HepG2 (cell line): ENCODE data around the gene SIRT7. TPM values are rescaled to one million over a fixed set of nuclear protein-coding genes. Genes with fewer than 3 reads are reported as not detected.
A peak's percentile ranks its signal among the peaks of the same experiment; 100 is the strongest.

Experiments used
- CHCHD3 ChIP-seq: sonication (generic); formaldehyde crosslinking; IDR thresholded peaks from 2 replicates; pipeline ENCODE4 v1.8.0; 2022; ENCODE audit warnings: mild to moderate bottlenecking, missing genetic modification reagents, moderate library complexity
- DMAP1 ChIP-seq: IDR thresholded peaks from 2 replicates; pipeline ENCODE4 v1.6.1; 2016
- DNMT3B ChIP-seq: conservative IDR thresholded peaks from 2 replicates; pipeline ENCODE4 v1.6.1; 2016; ENCODE audit warnings: missing biosample characterization, control low read depth
- HES4 ChIP-seq: sonication (generic); formaldehyde crosslinking; IDR thresholded peaks from 2 replicates; pipeline ENCODE4 v1.9.0; 2021; ENCODE audit warnings: mild to moderate bottlenecking, missing genetic modification reagents, borderline replicate concordance
- NFIB ChIP-seq: sonication (generic); formaldehyde crosslinking; IDR thresholded peaks from 2 replicates; pipeline ENCODE4 v1.9.0; 2021; ENCODE audit warnings: missing genetic modification reagents, mild to moderate bottlenecking, borderline replicate concordance
- NFYB ChIP-seq: sonication (generic); formaldehyde crosslinking; IDR thresholded peaks from 2 replicates; pipeline ENCODE4 v1.4.0; 2020; ENCODE audit warnings: missing genetic modification reagents
- NR2F6 ChIP-seq, 2 experiments: IDR thresholded peaks; 2 replicates each; pipeline ENCODE4 v1.6.1; 2016; ENCODE audit warnings: antibody characterized with exemption in 1 of 2, mild to moderate bottlenecking in 1 of 2
- REL ChIP-seq: sonication (generic); formaldehyde crosslinking; conservative IDR thresholded peaks from 2 replicates; pipeline ENCODE4 v1.8.0; 2022; ENCODE audit warnings: mild to moderate bottlenecking, missing genetic modification reagents, moderate library complexity
- SIN3A ChIP-seq: IDR thresholded peaks from 2 replicates; pipeline ENCODE4 v1.6.1; 2011; ENCODE audit warnings: low read depth, mild to moderate bottlenecking, control low read depth, low read length, borderline replicate concordance
- SMARCC2 ChIP-seq: fragments of 450-650 bp; IDR thresholded peaks from 2 replicates; pipeline ENCODE4 v1.6.1; 2017; ENCODE audit warnings: antibody characterized with exemption, mild to moderate bottlenecking
- XRCC5 ChIP-seq: fragments of 200-400 bp; formaldehyde crosslinking; optimal IDR thresholded peaks from 2 replicates; pipeline ENCODE3; 2017; ENCODE audit warnings: mild to moderate bottlenecking, low read length
- ZBTB20 ChIP-seq: sonication (generic); formaldehyde crosslinking; IDR thresholded peaks from 2 replicates; pipeline ENCODE4 v1.8.1; 2023; ENCODE audit warnings: missing genetic modification reagents, low read depth, mild to moderate bottlenecking, borderline replicate concordance
- ZFP36L1 ChIP-seq: sonication (generic); formaldehyde crosslinking; IDR thresholded peaks from 2 replicates; pipeline ENCODE4 v1.8.0; 2022; ENCODE audit warnings: mild to moderate bottlenecking, missing genetic modification reagents, moderate library complexity
- ZNF235 ChIP-seq: sonication (generic); formaldehyde crosslinking; IDR thresholded peaks from 2 replicates; pipeline ENCODE4 v1.8.1; 2023; ENCODE audit warnings: mild to moderate bottlenecking, missing genetic modification reagents, borderline replicate concordance
- ZSCAN21 ChIP-seq: sonication (generic); formaldehyde crosslinking; IDR thresholded peaks from 2 replicates; pipeline ENCODE4 v1.8.0; 2022; ENCODE audit warnings: mild to moderate bottlenecking, missing genetic modification reagents, moderate library complexity, borderline replicate concordance
- polyA plus RNA-seq, 8 experiments: library from polyadenylated mRNA; depleted of rRNA in 3 of 8; stranded (reverse) in 7 of 8; unstranded in 1 of 8; fragments of >200 nt; fragmentation: Illumina TruSeq in 4 of 8; extraction: Trizol in 4 of 8; gene quantifications; 2 replicates each; pipeline versions ENCODE4 v1.2.1 to v1.2.3, GENCODE V29; 2011 to 2016; ENCODE audit warnings: low read depth in 4 of 8, missing spikeins in 1 of 8, mixed read lengths in 1 of 8; ENCODE audit not compliant: insufficient read depth in 1 of 8
- total RNA-seq, 5 experiments: library from RNA; depleted of rRNA; stranded (reverse); fragments of >200 nt; fragmentation: Illumina TruSeq; extraction: Trizol; gene quantifications; 2 replicates each; pipeline ENCODE4 v1.2.3, GENCODE V29; 2016; ENCODE audit warnings: low read depth in 1 of 5
- TF ChIP-seq, protein P1 (sequence below): sonication (generic); formaldehyde crosslinking; IDR thresholded peaks from 2 replicates; pipeline ENCODE4 v1.4.0; 2020; ENCODE audit warnings: mild to moderate bottlenecking, missing genetic modification reagents, borderline replicate concordance
- TF ChIP-seq, protein P2 (sequence below): sonication (generic); formaldehyde crosslinking; IDR thresholded peaks from 2 replicates; pipeline ENCODE4 v1.5.0; 2020; ENCODE audit warnings: missing genetic modification reagents, mild to moderate bottlenecking, borderline replicate concordance
- TF ChIP-seq, protein P3 (sequence below): sonication (generic); formaldehyde crosslinking; IDR thresholded peaks from 2 replicates; pipeline ENCODE4 v1.5.0; 2020; ENCODE audit warnings: mild to moderate bottlenecking, missing genetic modification reagents
- TF ChIP-seq, protein P4 (sequence below): sonication (generic); formaldehyde crosslinking; IDR thresholded peaks from 2 replicates; pipeline ENCODE4 v1.8.0; 2022; ENCODE audit warnings: mild to moderate bottlenecking, missing genetic modification reagents
- TF ChIP-seq, protein P5 (sequence below): sonication (generic); formaldehyde crosslinking; IDR thresholded peaks from 2 replicates; pipeline ENCODE4 v1.5.0; 2020; ENCODE audit warnings: mild to moderate bottlenecking, low read depth, missing genetic modification reagents, borderline replicate concordance

SIRT7 gene
- total and polyA plus RNA-seq, 2 of the 13 experiments (the other 11 are each of a cell fraction or from before 2014, with no cell fraction given): 8.3 to 24.8 TPM

DNA sequence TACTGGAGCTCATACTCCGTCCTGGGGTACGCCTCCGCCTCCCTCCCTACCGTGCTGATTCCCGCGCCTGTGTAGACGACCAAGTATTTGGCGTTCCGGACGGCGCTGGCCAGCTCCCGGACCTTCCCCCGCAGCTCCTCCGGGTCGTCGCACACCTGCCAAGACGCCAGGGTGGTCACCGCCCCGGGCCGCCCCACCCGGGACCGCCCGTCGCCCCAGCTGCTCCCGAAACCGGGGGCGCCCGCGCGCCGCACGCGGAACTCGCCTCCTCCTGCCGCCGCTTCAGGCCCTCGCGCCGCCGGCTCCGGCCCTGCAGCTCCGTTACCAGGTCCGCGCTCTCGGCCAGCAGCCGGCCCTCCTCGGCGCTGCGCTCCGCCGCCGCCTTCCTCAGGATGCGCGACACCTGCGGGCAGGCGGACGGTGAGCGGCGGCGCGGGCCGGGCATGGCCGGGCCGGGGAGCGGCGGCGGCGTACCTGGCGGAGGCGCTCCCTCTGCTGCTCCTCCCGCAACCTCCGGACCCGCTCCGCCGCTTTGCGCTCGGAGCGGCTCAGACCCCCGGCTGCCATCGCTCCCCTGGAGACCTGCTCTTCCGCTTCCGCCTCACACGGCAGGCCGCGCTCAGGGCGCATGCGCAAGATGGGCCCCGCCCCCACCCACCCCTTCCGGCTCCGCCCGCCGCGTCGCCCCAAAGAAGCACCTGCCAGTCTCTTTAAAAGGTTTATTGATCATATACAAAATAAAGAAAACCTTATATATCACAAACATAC is at the start of gene SIRT7 (continued):
- TF ChIP-seq, protein P1, sequence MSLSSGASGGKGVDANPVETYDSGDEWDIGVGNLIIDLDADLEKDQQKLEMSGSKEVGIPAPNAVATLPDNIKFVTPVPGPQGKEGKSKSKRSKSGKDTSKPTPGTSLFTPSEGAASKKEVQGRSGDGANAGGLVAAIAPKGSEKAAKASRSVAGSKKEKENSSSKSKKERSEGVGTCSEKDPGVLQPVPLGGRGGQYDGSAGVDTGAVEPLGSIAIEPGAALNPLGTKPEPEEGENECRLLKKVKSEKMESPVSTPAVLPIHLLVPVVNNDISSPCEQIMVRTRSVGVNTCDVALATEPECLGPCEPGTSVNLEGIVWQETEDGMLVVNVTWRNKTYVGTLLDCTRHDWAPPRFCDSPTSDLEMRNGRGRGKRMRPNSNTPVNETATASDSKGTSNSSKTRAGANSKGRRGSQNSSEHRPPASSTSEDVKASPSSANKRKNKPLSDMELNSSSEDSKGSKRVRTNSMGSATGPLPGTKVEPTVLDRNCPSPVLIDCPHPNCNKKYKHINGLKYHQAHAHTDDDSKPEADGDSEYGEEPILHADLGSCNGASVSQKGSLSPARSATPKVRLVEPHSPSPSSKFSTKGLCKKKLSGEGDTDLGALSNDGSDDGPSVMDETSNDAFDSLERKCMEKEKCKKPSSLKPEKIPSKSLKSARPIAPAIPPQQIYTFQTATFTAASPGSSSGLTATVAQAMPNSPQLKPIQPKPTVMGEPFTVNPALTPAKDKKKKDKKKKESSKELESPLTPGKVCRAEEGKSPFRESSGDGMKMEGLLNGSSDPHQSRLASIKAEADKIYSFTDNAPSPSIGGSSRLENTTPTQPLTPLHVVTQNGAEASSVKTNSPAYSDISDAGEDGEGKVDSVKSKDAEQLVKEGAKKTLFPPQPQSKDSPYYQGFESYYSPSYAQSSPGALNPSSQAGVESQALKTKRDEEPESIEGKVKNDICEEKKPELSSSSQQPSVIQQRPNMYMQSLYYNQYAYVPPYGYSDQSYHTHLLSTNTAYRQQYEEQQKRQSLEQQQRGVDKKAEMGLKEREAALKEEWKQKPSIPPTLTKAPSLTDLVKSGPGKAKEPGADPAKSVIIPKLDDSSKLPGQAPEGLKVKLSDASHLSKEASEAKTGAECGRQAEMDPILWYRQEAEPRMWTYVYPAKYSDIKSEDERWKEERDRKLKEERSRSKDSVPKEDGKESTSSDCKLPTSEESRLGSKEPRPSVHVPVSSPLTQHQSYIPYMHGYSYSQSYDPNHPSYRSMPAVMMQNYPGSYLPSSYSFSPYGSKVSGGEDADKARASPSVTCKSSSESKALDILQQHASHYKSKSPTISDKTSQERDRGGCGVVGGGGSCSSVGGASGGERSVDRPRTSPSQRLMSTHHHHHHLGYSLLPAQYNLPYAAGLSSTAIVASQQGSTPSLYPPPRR: no peak
- TF ChIP-seq DMAP1 (CRISPR knock-in tag): no peak
- TF ChIP-seq SMARCC2: no peak
- TF ChIP-seq HES4 (CRISPR knock-in tag): peak; percentile 92
- TF ChIP-seq, protein P2, sequence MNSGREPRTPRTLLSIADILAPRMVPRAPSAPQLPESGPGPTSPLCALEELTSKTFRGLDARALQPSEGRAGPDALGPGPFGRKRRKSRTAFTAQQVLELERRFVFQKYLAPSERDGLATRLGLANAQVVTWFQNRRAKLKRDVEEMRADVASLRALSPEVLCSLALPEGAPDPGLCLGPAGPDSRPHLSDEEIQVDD (CRISPR knock-in tag): no peak
- TF ChIP-seq, protein P3, sequence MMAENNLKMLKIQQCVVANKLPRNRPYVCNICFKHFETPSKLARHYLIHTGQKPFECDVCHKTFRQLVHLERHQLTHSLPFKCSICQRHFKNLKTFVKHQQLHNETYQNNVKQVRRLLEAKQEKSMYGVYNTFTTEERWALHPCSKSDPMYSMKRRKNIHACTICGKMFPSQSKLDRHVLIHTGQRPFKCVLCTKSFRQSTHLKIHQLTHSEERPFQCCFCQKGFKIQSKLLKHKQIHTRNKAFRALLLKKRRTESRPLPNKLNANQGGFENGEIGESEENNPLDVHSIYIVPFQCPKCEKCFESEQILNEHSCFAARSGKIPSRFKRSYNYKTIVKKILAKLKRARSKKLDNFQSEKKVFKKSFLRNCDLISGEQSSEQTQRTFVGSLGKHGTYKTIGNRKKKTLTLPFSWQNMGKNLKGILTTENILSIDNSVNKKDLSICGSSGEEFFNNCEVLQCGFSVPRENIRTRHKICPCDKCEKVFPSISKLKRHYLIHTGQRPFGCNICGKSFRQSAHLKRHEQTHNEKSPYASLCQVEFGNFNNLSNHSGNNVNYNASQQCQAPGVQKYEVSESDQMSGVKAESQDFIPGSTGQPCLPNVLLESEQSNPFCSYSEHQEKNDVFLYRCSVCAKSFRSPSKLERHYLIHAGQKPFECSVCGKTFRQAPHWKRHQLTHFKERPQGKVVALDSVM (CRISPR knock-in tag): no peak
- TF ChIP-seq DNMT3B: no peak
- no peak for TF ChIP-seq XRCC5
- TF ChIP-seq CHCHD3 (CRISPR knock-in tag): peak; percentile 41; the same call in 1 of the 2 replicates
- peak; percentile 94; the same call in 1 of the 2 replicates for TF ChIP-seq SIN3A
- peak; percentile 62; the same call in 1 of the 2 replicates for TF ChIP-seq ZNF235 (CRISPR knock-in tag)
- TF ChIP-seq ZFP36L1: no peak
- no peak for TF ChIP-seq NR2F6 (IDR thresholded peaks at IDR 0.05)
- no peak for TF ChIP-seq NR2F6 (CRISPR knock-in tag; IDR thresholded peaks at IDR 0.05)
- no peak for TF ChIP-seq NFYB (CRISPR knock-in tag)
- TF ChIP-seq REL (CRISPR knock-in tag): no peak
- TF ChIP-seq ZSCAN21 (CRISPR knock-in tag): peak; percentile 92
- no peak for TF ChIP-seq NFIB (CRISPR knock-in tag)
- TF ChIP-seq, protein P4, sequence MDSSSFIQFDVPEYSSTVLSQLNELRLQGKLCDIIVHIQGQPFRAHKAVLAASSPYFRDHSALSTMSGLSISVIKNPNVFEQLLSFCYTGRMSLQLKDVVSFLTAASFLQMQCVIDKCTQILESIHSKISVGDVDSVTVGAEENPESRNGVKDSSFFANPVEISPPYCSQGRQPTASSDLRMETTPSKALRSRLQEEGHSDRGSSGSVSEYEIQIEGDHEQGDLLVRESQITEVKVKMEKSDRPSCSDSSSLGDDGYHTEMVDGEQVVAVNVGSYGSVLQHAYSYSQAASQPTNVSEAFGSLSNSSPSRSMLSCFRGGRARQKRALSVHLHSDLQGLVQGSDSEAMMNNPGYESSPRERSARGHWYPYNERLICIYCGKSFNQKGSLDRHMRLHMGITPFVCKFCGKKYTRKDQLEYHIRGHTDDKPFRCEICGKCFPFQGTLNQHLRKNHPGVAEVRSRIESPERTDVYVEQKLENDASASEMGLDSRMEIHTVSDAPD (CRISPR knock-in tag): no peak
- TF ChIP-seq, protein P5, sequence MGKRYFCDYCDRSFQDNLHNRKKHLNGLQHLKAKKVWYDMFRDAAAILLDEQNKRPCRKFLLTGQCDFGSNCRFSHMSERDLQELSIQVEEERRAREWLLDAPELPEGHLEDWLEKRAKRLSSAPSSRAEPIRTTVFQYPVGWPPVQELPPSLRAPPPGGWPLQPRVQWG (CRISPR knock-in tag): no peak
- TF ChIP-seq ZBTB20 (CRISPR knock-in tag): no peak
